Chondrocyte (in vitro differentiated cells): ENCODE measurements around the gene HES7. TPM values are rescaled to one million over a fixed set of nuclear protein-coding genes. Genes with fewer than 3 reads are reported as not detected.

Experiments
- DNase-seq: peaks from one replicate; pipeline ENCODE4 v3.0.0; 2021; ENCODE audit warnings: mixed read lengths, low spot score
- H3K27ac Mint-ChIP-seq: one replicate; pipeline ENCODE4 v1.8.0; 2021; ENCODE audit warnings: mild to moderate bottlenecking, moderate library complexity, mixed read lengths; ENCODE audit not compliant: unreplicated experiment
- H3K27me3 Mint-ChIP-seq: 2 replicates; pipeline ENCODE4 v1.8.0; 2021; ENCODE audit warnings: low read depth, mixed read lengths
- H3K36me3 Mint-ChIP-seq: 2 replicates; pipeline ENCODE4 v1.8.0; 2021; ENCODE audit warnings: low read depth, mixed read lengths
- H3K4me1 Mint-ChIP-seq: 2 replicates; pipeline ENCODE4 v1.8.0; 2021; ENCODE audit warnings: low read depth, mild to moderate bottlenecking, mixed read lengths
- H3K4me3 Mint-ChIP-seq: one replicate; pipeline ENCODE4 v1.8.0; 2021; ENCODE audit warnings: mild to moderate bottlenecking, moderate library complexity, mixed read lengths; ENCODE audit not compliant: unreplicated experiment
- H3K9me3 Mint-ChIP-seq: 2 replicates; pipeline ENCODE4 v1.8.0; 2021; ENCODE audit warnings: low read depth, mixed read lengths
- CTCF ChIP-seq: fragments of 200-600 bp; sonication (generic); IDR thresholded peaks from 2 replicates; pipeline ENCODE4 v1.5.0; 2021; ENCODE audit warnings: antibody characterized with exemption, mild to moderate bottlenecking, moderate library complexity
- total RNA-seq: library from RNA; stranded (reverse); gene quantifications from 3 replicates; pipeline ENCODE4 v1.2.1, GENCODE V29; 2021

HES7 gene
- total RNA-seq, 1 donor from 2014 or later, result 1.5 TPM

DNA sequence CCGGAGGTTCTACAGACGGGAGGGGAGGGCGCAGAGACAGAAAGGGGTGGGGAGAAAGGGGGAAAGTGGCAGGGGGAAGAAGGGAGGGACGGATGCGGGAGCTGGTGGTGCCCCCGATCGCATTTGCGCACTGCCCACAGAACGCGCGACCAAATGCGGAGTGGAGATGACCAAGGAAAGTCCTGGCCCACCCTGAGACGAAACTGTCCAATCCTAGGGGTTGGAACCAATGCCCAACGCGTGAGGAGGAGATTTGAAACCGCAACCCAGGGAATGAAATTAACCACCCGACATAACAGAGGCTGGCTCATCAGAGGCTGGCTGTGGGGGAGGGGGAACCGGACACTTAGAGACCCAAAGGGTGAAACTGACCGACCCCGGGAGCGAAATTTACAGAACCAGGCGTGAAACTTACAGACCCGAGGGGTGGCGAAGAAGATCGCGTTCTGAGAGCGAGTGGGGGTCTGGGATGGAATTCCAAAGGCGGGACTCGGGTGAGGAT, 1.4 kb downstream of the HES7 start:
- peaks cover 73% of the 10 kb centered on the region for H3K4me1 Mint-ChIP-seq
- H3K36me3 Mint-ChIP-seq, result no peaks in the 10 kb centered on the region
- TF ChIP-seq CTCF, result no peak
- no peak for DNase-seq
- peak overlapping the region; percentile 92 for H3K4me3 Mint-ChIP-seq
- H3K27me3 Mint-ChIP-seq, result no peaks in the 10 kb centered on the region
- peak overlapping the region; percentile 79 for H3K27ac Mint-ChIP-seq
- H3K9me3 Mint-ChIP-seq, result no peaks in the 10 kb centered on the region

- DNase-seq, result no peak
These were observed 2.1 kb downstream of the HES7 start for GRCh38 chr17:8121681-8122421.

DNA sequence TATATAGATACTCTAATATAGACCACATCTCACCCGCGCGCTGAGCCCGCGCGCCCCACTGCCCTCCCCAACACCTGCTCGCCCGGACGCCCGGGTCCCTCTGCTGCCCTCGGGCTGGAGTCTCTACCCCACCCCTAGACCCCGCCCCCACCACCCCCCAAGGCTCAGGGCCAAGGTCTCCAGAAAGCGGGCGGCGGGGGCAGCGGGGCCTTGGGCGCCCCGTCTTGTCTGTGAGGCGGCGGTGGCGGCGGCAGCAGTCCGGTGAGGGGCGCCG, 2.6 kb downstream of the HES7 start:
- peaks cover 64% of the 10 kb centered on the region for H3K4me1 Mint-ChIP-seq
- peak overlapping the region; percentile 93 for H3K27ac Mint-ChIP-seq
- H3K27me3 Mint-ChIP-seq, result no peaks in the 10 kb centered on the region

More at GRCh38 chr17:8121681-8122421, 2.1 kb downstream of the HES7 start:
- Mint-ChIP-seq H3K4me1 (peaks cover 67% of the 10 kb centered on the region), H3K27me3 (no peaks in the 10 kb centered on the region), H3K27ac (peak overlapping the region; percentile 79), H3K36me3 (no peaks in the 10 kb centered on the region), H3K9me3 (no peaks in the 10 kb centered on the region), H3K4me3 (peak overlapping the region; percentile 92)
- peak; percentile 76 for TF ChIP-seq CTCF

DNA sequence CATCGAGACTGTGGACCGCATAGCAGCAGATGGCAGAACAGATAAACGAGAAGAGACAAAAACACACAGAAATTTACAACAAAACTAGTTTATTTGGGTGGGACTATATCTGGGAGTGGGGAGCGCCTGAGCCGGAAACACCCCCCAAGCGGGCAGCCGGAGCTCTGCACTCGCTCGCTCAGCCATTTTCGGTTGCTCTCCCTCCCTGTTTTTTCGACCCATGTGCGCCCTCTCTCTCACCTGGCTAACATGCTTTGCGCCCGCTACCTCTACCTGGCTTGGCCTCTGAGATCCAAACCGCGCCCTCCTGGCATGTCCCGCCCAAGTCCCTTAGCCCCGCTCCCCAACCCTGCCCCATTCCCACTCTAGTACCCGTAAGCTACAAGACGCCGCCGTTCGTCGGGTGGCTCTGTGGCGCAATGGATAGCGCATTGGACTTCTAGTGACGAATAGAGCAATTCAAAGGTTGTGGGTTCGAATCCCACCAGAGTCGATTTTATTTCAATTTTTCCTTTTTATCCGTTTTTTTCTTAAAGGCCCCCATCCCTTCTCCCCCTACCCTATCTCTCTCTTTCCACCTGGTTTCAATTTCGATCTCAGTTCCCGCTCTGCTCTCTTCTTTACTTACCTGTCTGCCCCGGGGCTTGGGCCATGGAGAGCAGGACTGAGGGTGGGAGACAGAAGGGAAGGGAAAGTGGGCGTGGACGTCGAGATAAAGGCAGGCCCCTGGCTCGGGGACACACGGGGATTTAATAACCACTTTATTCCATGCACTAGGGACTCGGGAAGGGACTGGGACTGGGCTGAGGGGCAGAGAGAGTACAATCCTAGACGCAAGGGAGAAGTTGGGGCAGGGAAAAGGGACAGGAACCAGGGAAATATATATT, 3.1 kb downstream of the HES7 start:
- Mint-ChIP-seq H3K27ac (peak overlapping the region; percentile 93), H3K4me3 (peak overlapping the region; percentile 92), H3K4me1 (peaks cover 59% of the 10 kb centered on the region), H3K36me3 (no peaks in the 10 kb centered on the region), H3K27me3 (peaks cover 3% of the 10 kb centered on the region), H3K9me3 (no peaks in the 10 kb centered on the region)
- DNase-seq, result no peak
- TF ChIP-seq CTCF, result peak; percentile 73

More for the DNA sequence above, 2.6 kb downstream of the HES7 start:
- peak overlapping the region; percentile 92 for H3K4me3 Mint-ChIP-seq
- no peak for TF ChIP-seq CTCF
- no peaks in the 10 kb centered on the region for H3K9me3 Mint-ChIP-seq
- no peaks in the 10 kb centered on the region for H3K36me3 Mint-ChIP-seq
- DNase-seq, result no peak
